Loucy (cell line): ENCODE measurements around the gene CPED1.

Experiments
- H2AFZ ChIP-seq: fragments of 200-600 bp; sonication (generic); 2 replicates; pipeline ENCODE4 v1.6.0; 2016; ENCODE audit warnings: antibody characterized with exemption, mild to moderate bottlenecking, low read length, moderate library complexity
- H3F3A ChIP-seq: fragments of 200-600 bp; 2 replicates; pipeline ENCODE4 v1.6.0; 2016; ENCODE audit warnings: antibody characterized with exemption, low read depth, mild to moderate bottlenecking
- H3K27me3 ChIP-seq: fragments of 200-600 bp; sonication (generic); 2 replicates; pipeline ENCODE4 v1.6.1; 2014; ENCODE audit warnings: low read length, mild to moderate bottlenecking; ENCODE audit not compliant: insufficient read depth, poor library complexity, severe bottlenecking
- H3K36me3 ChIP-seq: fragments of 200-600 bp; sonication (generic); 2 replicates; pipeline ENCODE4 v1.6.1; 2016; ENCODE audit warnings: low read length; ENCODE audit not compliant: insufficient read depth
- H3K4me1 ChIP-seq: fragments of 200-600 bp; sonication (generic); 2 replicates; pipeline ENCODE4 v1.5.1; 2014; ENCODE audit warnings: low read length, mild to moderate bottlenecking; ENCODE audit not compliant: insufficient read depth, poor library complexity, severe bottlenecking
- H3K4me2 ChIP-seq: fragments of 200-600 bp; sonication (generic); 2 replicates; pipeline ENCODE4 v1.6.0; 2014; ENCODE audit warnings: antibody characterized with exemption, low read length, low read depth, mild to moderate bottlenecking; ENCODE audit not compliant: poor library complexity, severe bottlenecking
- H3K4me3 ChIP-seq: fragments of 200-600 bp; sonication (generic); 2 replicates; pipeline ENCODE4 v1.5.1; 2014; ENCODE audit warnings: low read length, mild to moderate bottlenecking, mixed read lengths; ENCODE audit not compliant: poor library complexity, severe bottlenecking
- H3K79me2 ChIP-seq: fragments of 200-600 bp; sonication (generic); 2 replicates; pipeline ENCODE4 v1.6.1; 2014; ENCODE audit warnings: low read length; ENCODE audit not compliant: insufficient read depth
- H3K9ac ChIP-seq: fragments of 200-600 bp; sonication (generic); 2 replicates; pipeline ENCODE4 v1.6.0; 2014; ENCODE audit warnings: mild to moderate bottlenecking, low read depth, low read length, moderate library complexity; ENCODE audit not compliant: poor library complexity, severe bottlenecking
- H3K9me2 ChIP-seq: fragments of 200-600 bp; sonication (generic); replicated peaks from 2 replicates; pipeline ENCODE4 v1.6.1; 2016; ENCODE audit warnings: low read depth, low read length, mixed read lengths
- H3K9me3 ChIP-seq: fragments of 200-600 bp; sonication (generic); 2 replicates; pipeline ENCODE4 v1.6.1; 2014; ENCODE audit warnings: mild to moderate bottlenecking, antibody characterized with exemption, low read length, low read depth; ENCODE audit not compliant: insufficient read depth
- H4K20me1 ChIP-seq: fragments of 200-600 bp; sonication (generic); 2 replicates; pipeline ENCODE4 v1.6.0; 2014; ENCODE audit warnings: antibody characterized with exemption, low read length, mild to moderate bottlenecking; ENCODE audit not compliant: insufficient read depth, poor library complexity, severe bottlenecking
- CTCF ChIP-seq: fragments of 200-600 bp; sonication (generic); conservative IDR thresholded peaks from 2 replicates; pipeline ENCODE4 v1.5.1; 2014; ENCODE audit warnings: mild to moderate bottlenecking, antibody characterized with exemption, low read length
- EZH2phosphoT487 ChIP-seq: fragments of 200-600 bp; IDR thresholded peaks from 2 replicates; pipeline ENCODE4 v1.6.1; 2018; ENCODE audit warnings: antibody characterized with exemption, mild to moderate bottlenecking, moderate library complexity, borderline replicate concordance

Gene CPED1

DNA sequence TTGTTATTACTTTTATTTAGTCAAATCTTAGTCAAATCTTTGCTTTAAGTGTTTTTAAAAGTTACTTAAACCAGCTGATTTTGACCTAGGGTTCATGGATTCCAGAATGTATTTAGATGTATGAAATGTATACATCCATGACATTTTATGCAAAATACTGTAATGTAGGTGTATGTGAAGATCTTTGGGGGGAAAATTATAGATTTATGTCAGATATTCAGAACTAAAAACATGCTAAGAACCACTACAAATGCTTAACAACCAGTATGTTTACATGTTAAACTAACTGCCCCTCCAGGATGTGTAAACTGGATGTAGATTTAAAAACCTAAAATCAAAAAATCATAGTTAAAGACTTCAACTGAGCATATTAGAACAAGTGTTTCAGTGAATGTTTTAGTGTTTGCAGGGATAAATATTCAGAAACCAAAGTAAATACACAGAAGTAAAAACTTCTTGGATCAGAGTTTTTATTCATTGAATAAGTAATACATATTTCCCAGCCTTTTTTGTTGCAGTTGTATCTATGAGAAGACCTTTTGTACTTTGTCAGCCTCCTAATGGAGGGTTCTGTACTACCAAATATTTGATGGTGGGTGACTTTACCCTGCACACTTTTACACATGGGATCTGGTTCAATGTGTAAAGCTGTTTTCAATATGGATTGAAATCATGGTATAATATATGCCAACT lies 3.9 kb downstream of the CPED1 start:
- TF ChIP-seq EZH2phosphoT487 (no peak), CTCF (no peak)
- Histone ChIP-seq H3K4me3 (no peak overlapping the region), H3K9me3 (no peaks in the 10 kb centered on the region), H3F3A (0 out of 2 replicates have a peak, but pooled peaks cover 4% of the 10 kb centered on the region), H3K36me3 (no peaks in the 10 kb centered on the region), H3K27me3 (no peaks in the 10 kb centered on the region), H3K9me2 (no peaks in the 10 kb centered on the region), H3K4me1 (peaks cover 30% of the 10 kb centered on the region), H4K20me1 (no peaks in the 10 kb centered on the region), H2AFZ (peak overlapping the region; percentile 50; the same call in 1 of the 2 replicates), H3K9ac (no peak overlapping the region), H3K4me2 (no peak overlapping the region), H3K79me2 (no peaks in the 10 kb centered on the region)

- H3K4me3 ChIP-seq, result no peak overlapping the region
- no peaks in the 10 kb centered on the region for H3K9me2 ChIP-seq
- no peaks in the 10 kb centered on the region for H4K20me1 ChIP-seq
- no peak overlapping the region for H2AFZ ChIP-seq
- no peak for TF ChIP-seq CTCF
- no peak for TF ChIP-seq EZH2phosphoT487
- H3K4me1 ChIP-seq, result peaks cover 30% of the 10 kb centered on the region
- no peaks in the 10 kb centered on the region for H3K36me3 ChIP-seq
- no peaks in the 10 kb centered on the region for H3K27me3 ChIP-seq
- H3K4me2 ChIP-seq, result peak overlapping the region; percentile 11
- H3K9ac ChIP-seq, result no peak overlapping the region
- no peaks in the 10 kb centered on the region for H3K79me2 ChIP-seq
- no peaks in the 10 kb centered on the region for H3K9me3 ChIP-seq
- 0 out of 2 replicates have a peak, but pooled peaks cover 4% of the 10 kb centered on the region for H3F3A ChIP-seq
These were observed 4.5 kb downstream of the CPED1 start for GRCh38 chr7:120992965-120993494.

- Histone ChIP-seq H3K4me1 (peaks cover 30% of the 10 kb centered on the region), H3K27me3 (no peaks in the 10 kb centered on the region), H3K4me3 (no peak overlapping the region), H3K9me2 (no peaks in the 10 kb centered on the region), H2AFZ (no peak overlapping the region), H3F3A (0 out of 2 replicates have a peak, but pooled peaks cover 4% of the 10 kb centered on the region), H3K9me3 (no peaks in the 10 kb centered on the region), H3K9ac (no peak overlapping the region), H4K20me1 (no peaks in the 10 kb centered on the region), H3K36me3 (no peaks in the 10 kb centered on the region), H3K79me2 (no peaks in the 10 kb centered on the region), H3K4me2 (no peak overlapping the region)
- TF ChIP-seq CTCF (no peak), EZH2phosphoT487 (no peak)
These were observed 5.2 kb downstream of the CPED1 start for GRCh38 chr7:120993553-120994191.
